Mononuclear cell (primary cell): ENCODE measurements around the gene CTIF. TPM values are rescaled to one million over a fixed set of nuclear protein-coding genes. Genes with fewer than 3 reads are reported as not detected.

Experiments
- H3K27me3 ChIP-seq: 2 replicates; pipeline ENCODE4 v1.6.0; 2011; ENCODE audit warnings: low read length, control low read depth; ENCODE audit not compliant: insufficient read depth
- H3K4me1 ChIP-seq: 2 replicates; pipeline ENCODE4 v1.5.1; 2011; ENCODE audit warnings: mild to moderate bottlenecking, low read length, control low read depth; ENCODE audit not compliant: insufficient read depth
- H3K4me3 ChIP-seq: 2 replicates; pipeline ENCODE4 v1.5.1; 2011; ENCODE audit warnings: mild to moderate bottlenecking, low read length, moderate library complexity
- H3K9me3 ChIP-seq: 2 replicates; pipeline ENCODE4 v1.5.1; 2011; ENCODE audit warnings: low read depth, mild to moderate bottlenecking, control low read depth, low read length
- total RNA-seq: library from RNA; depleted of rRNA; stranded (reverse); fragments of >200 nt; gene quantifications from one replicate; pipeline ENCODE4 v1.2.3, GENCODE V29; 2012

The CTIF gene
- total RNA-seq, 1 donor, result 2.7 TPM

DNA sequence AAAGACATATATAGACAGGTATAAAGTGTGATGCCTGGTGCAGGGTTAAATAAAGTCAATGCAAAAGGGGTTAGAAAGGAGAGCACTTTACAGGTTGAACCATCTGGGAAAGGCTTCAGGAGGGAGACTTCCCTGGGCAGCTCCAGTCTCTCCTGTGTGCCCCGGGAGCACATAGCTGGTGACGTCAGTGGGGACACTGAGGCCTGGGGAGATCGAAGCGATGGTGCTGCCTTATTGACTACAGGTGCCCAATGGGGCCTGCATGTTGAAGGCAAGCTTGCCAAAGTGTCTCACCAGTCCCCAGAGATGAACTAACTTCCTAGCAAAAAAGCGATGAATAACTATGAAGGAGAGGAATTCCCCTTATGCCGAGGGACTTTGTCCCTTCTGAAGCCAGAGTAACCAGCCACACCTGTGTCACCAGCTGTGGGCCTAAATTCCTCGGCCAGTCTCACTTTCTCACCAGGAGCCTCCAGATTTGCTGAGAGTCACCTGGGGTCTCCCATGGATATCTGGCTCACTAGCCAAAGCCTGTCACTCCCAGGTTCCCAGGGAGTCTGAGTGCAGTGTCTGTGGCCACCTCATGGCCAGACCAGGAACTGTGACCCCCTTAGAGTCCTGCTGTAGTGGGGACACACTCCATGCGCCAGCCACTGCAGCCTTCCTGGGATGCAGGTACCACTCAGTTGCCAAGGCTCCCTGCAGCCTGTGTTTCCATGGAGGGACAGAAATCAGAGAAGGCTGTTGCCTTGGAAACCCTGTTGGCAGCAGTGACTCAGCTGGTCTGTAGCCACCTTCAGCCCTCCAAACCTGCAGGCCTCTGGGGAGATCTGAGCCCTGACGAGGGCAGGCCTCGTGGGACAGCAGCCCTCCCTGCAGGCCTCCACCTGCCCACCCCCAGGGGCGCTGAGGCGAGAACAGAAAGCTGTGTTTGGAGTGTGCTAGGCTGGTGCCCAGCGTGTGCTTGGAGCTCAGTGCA, 128.7 kb downstream of the CTIF start:
- Histone ChIP-seq H3K4me1 (peaks cover 12% of the 10 kb centered on the region), H3K9me3 (no peaks in the 10 kb centered on the region), H3K4me3 (no peak overlapping the region), H3K27me3 (no peaks in the 10 kb centered on the region)

DNA sequence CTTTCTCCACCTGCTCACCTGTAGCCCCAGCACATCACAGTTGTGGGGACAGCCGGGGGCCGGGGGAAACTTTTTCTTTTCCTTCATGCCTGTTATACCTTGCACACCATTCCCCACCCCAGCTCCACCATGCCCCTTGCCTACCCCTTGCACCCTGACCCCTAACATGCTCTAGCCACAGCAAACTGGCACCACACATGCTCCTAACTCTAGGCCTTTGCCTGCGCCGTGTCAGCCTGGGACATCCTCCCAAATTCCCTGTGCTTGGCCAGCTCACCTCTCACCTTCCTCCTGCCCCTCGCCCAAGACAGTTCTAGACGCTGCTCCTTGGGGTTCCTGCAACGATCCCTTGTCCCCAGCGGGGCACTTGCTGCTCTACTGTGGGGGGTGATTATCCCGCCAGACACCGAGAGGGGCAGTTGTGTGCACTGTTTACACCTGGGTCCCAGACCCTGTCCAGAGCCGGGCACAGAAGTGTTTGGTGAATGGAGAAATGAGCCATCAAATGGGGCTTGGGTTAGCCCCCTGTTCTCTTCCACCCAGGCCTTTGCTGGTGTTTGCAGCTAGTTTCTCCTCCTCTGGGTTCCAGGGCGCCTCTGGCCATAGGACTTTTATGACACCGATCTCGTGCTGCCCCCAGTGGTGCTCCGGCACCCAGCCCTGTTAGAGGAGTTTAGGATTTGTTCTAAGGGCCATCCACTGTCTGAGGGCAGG, 129.8 kb downstream of the CTIF start:
- H3K27me3 ChIP-seq, result no peaks in the 10 kb centered on the region
- no peak overlapping the region for H3K4me3 ChIP-seq
- H3K4me1 ChIP-seq, result peaks cover 18% of the 10 kb centered on the region
- no peaks in the 10 kb centered on the region for H3K9me3 ChIP-seq

DNA sequence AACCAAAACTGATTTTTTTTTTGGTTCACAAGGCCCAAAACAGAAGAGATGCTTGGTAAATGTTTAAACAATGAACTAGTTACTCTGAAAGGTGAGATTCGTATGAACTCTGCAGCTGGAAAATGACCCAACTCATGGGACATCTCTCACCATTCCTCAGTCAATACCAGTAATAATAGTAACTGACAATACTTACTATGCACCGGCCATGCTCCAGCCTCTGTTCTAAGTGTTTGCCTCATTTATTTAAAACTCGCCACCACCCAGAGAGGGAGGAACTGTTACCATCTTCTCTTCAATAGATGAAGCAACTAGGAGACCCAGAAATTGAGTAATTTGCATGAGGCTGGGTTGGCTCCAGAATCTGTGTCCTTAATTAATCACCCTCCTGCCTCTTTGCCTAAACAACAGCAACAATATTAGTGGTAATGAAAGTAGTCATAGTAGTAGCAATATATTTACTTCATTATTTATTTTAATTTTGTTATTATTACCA, 130.4 kb downstream of the CTIF start:
- H3K4me3 ChIP-seq, result no peak overlapping the region
- H3K27me3 ChIP-seq, result no peaks in the 10 kb centered on the region
- H3K9me3 ChIP-seq, result no peaks in the 10 kb centered on the region
- peaks cover 24% of the 10 kb centered on the region for H3K4me1 ChIP-seq

DNA sequence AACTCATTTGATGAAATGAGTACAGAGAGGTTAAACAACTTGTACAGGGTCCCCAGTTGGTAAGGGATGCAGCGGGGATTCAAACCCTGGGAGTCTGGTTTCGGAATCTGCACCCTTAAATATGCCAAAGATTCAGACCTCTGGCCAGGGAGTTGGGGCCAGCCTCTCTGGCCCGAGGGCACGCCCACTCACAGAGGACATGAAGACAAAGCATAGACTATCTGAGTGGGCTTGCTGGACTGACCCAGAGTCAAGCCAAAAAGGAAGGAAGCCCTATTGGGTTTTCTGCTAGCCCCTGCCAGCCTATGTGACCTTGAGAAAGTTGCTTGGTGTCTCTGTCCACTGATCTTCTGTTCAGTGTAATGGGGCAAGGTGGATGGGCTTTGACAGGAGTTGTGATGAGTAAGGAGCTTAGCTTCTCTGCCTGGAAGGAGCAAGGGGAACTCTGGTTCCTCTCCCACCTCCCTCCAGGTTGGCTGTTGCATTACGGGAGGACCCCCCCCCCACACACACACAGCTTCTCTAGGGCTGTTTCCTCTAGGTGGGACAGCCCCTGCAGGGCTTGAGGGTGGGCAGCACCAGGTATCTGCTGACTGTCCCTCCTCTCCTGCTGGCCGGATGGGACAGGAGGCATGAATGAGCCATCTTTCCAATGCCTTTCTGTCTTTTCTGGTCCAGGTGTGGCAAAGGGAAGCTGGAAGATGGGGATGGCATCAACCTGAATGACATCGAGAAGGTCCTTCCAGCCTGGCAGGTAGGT, 131.3 kb downstream of the CTIF start:
- Histone ChIP-seq H3K9me3 (no peaks in the 10 kb centered on the region), H3K4me3 (no peak overlapping the region), H3K27me3 (no peaks in the 10 kb centered on the region), H3K4me1 (peaks cover 32% of the 10 kb centered on the region)

DNA sequence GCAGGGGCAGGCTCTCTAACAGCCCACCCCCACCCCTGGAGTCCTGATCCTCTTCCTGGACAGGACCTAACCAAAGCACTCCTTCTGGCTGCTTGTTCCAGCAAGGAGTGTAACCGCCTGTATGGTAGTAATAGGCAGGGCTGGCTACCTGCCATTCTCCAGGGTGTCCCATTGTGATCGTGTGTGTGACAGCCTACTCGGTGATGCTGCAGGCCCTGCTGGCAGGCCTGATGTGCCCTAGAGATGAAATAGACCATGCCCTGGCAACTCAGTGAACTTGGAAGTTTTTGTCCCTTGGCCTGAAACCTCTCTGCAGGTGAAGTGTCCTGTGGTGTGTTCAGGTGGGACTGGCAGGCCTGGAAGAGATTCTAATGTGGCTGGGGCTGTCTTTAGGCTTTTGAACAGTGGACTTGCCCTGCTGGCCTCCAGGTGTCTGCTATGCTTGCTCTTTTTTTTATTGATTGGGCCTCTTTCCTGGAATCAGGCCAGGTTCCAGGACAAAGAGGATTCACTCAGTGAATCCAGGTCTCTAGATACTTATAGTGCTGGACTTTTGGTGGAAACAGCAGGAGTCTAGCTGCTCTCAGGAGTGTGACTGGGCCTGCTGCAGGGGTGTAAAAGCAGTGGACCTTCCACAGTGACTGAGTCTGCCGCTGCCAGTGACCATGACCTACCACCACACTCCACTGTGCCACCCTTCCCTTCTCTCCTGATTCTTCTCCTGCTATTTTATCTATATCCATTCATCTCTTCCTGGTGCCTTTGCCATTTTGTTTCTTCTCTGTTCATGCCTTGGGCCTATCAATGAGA, 132.1 kb downstream of the CTIF start:
- Histone ChIP-seq H3K9me3 (no peaks in the 10 kb centered on the region), H3K4me3 (no peak overlapping the region), H3K4me1 (peaks cover 40% of the 10 kb centered on the region), H3K27me3 (no peaks in the 10 kb centered on the region)

DNA sequence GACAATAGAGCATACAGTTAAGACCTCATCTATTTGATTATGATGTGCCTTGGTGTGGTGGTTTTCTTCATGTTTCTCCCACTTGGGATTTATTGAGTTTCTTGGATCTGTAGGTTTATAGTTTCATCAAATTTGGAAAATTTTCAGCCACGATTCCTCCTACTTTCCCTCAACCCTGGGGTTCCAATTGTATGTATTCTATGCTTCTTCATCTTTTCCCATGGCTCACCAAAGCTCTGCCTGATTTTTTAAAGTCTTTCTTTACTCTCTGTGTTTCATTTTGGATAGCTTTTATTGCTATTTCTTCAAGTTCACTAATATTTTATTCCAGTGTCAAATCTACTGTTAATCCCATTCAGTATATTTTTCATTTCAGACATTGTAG, 132.7 kb downstream of the CTIF start:
- no peaks in the 10 kb centered on the region for H3K9me3 ChIP-seq
- peaks cover 46% of the 10 kb centered on the region for H3K4me1 ChIP-seq
- H3K27me3 ChIP-seq, result no peaks in the 10 kb centered on the region
- H3K4me3 ChIP-seq, result no peak overlapping the region

DNA sequence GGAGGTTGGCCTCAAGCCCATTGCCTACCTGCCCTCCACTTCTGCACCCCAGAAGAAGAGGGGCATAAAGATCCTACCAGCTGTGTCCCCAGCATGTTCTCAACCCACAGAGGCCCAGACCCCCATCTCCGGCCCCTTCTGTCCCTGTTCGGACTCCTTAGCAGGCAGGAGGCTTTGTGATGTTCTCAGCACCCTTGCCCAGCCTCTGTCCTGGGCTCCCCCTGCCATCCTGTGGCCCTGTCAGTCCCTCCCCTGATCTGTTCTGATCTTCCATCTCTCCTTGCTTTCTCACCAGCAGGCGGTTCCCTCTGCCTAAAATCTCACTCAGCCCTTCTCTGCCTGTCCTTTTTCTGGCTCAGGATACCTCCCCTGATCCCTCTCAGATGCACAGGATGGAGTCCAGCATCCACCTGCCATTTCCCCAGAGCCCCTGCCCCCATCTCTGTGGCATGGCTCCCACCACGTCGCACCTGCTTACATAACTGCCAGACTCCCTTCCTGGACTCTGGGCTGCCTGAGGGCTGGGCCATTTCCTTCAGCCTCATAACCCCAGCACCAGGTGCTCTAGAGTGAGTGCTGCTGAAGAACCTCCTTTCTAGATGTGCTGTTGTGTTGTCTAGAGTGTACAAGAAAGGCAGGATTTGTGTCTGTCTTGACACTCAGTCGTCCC, 134.0 kb downstream of the CTIF start:
- Histone ChIP-seq H3K4me3 (no peak overlapping the region), H3K27me3 (no peaks in the 10 kb centered on the region), H3K4me1 (peaks cover 48% of the 10 kb centered on the region), H3K9me3 (no peaks in the 10 kb centered on the region)

DNA sequence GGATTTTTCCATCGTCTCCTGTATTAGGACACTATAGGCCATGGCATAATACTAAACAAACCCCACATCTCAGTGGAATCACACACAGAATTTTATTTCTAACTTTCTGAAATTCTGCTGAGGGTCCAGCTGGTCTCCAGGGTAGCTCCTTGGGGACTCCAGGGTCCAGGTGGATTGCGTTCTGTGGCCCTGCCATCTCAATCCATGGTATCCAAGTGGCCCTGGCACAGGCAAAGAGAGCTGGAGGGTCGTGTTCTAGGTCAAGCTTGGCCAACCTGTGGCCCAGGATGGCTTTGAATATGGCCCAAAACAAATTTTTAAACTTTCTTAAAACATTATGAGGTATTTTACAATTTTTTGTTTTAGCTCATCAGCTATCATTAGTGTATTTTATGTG, 134.6 kb downstream of the CTIF start:
- no peaks in the 10 kb centered on the region for H3K9me3 ChIP-seq
- H3K27me3 ChIP-seq, result no peaks in the 10 kb centered on the region
- peaks cover 50% of the 10 kb centered on the region for H3K4me1 ChIP-seq
- H3K4me3 ChIP-seq, result no peak overlapping the region

DNA sequence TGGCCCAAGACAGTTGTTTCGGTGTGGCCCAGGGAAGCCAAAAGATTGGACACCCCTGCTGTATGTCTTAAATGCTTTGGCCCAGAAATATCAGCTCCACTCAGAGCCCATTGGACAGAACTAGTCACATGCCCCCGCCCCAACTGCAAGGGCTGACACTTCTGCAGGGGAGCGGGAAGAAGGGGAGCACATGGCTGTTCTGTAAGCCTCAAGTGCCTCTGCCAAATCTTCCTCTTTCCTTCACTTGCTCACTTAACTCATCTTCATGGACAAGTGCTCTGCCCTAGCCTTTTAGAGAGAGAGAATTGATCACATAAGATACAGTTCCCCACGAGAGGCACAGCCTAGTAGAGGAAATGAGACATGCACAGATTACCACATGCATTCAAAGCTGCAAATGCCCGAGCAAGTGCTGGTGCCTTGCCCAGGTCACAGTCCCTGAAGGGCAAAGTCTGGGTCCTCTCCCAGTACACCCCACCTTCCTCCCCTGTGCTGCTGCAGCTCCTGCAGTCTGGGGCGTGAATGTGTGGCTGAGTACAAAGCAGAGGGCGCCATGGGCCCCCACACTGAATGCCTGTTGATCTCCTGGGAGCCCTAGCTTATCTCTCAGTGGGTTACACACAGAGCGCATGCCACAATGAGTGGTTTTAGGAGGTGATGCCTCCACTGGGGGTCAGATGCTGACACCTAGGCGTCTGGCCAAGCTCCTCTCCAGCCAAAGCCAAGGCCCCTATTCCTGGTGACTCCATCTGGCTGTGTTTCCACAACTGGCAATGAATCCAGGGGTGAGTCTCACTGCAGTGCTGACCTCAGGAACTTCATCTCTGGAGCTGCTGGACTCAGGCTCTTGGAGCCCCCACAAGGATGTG, 135.3 kb downstream of the CTIF start:
- Histone ChIP-seq H3K27me3 (no peaks in the 10 kb centered on the region), H3K4me1 (peaks cover 57% of the 10 kb centered on the region)

DNA sequence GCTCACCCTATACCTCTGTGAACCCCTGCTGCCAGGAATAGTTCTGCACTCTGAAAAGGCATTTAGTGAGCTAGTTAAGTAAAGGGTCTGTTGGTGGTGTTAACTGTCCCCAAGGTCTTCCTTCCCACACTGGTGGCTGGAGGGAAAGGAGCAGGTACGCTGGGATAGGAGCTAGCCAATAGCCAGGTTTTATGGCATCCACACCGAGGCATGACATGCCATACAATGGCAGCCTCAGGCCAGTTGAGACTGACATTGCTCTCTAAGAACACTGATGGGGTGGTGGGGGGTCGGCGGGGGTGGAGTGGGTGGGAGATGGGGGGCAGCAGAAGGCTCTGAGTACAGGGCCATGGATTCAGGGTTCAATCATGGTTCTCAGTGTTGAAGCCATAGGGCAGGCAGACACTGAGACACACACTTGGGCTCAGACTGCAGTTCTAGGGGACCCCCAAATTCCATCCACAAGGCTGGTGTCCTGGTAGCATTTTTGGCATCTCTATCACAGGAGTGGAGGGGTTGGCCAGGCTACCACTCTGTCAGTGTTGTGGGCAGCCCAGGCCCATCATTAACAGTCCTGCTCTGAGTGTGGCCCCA, 136.0 kb downstream of the CTIF start:
- Histone ChIP-seq H3K4me3 (no peak overlapping the region), H3K9me3 (no peaks in the 10 kb centered on the region), H3K27me3 (no peaks in the 10 kb centered on the region), H3K4me1 (peaks cover 60% of the 10 kb centered on the region)

More for the DNA sequence above, 135.3 kb downstream of the CTIF start:
- Histone ChIP-seq H3K4me3 (no peak overlapping the region), H3K9me3 (no peaks in the 10 kb centered on the region)

DNA sequence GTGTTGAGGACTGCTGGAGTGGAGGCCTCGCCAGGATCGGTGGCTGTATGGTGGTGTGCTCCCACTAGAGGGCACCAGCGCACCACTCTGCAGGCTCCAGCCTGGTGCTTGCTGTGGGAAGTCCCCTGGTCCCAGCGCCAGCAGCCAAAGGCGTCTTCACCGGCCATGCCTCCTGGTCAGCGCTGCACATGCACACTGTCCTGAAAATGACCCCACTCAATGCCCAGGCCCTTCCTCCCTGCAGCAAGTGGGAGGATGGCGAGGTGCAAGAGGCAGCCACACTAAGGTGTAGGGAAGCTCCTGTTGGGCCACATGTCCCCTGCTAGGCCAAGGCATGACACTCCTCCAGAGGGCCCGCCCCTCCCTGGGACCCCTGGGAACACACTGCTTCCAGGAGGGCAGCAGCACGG, 136.5 kb downstream of the CTIF start:
- H3K27me3 ChIP-seq, result no peaks in the 10 kb centered on the region
- no peak overlapping the region for H3K4me3 ChIP-seq
- no peaks in the 10 kb centered on the region for H3K9me3 ChIP-seq
- H3K4me1 ChIP-seq, result peaks cover 60% of the 10 kb centered on the region

DNA sequence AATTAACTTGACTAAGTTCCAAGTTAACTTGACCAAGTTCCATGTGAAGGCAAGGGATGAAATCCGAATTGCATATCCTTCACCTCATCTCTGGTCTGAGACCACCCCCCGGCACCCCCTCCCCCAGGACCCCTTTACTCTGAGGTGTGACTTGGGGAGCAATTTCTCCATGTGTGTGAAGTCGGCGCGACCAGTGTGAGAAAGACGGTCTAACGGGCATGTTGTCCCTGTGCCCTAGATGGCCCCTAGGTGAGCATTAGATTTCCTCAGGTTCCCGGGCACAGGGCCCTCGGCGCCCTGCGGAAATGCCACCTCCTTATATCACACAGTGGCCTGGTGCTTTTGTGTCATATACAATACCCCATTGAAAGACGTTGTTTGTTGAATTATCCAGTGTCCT, 137.1 kb downstream of the CTIF start:
- H3K27me3 ChIP-seq, result no peaks in the 10 kb centered on the region
- H3K9me3 ChIP-seq, result no peaks in the 10 kb centered on the region
- peaks cover 60% of the 10 kb centered on the region for H3K4me1 ChIP-seq
- H3K4me3 ChIP-seq, result no peak overlapping the region

DNA sequence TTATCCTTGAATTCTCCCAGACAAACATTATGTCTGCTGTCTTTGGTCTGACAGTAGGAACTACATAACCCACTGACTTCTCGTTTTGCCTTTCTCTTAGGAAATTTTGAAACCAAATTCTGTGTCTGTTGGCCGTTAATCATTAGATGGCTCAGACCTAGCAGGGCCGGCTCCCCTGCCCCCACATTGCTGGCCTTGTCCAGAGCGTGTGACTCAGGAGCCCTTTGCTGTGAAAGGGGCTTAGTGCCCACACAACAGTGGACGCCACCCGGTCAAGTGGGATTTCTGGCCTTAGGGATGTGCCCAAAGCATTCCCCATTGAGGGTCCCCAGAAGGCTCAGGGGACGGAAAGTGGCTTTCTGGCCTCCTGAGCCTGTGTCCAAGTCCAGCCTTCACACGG, 137.5 kb downstream of the CTIF start:
- no peak overlapping the region for H3K4me3 ChIP-seq
- H3K9me3 ChIP-seq, result no peaks in the 10 kb centered on the region
- peaks cover 60% of the 10 kb centered on the region for H3K4me1 ChIP-seq
- no peaks in the 10 kb centered on the region for H3K27me3 ChIP-seq
